Choroid plexus epithelial cell (primary cell): Measurements from ENCODE around the gene STX1A.
"Not testable (repeated sequence)": the region's sequence is repeated elsewhere in the genome, so short reads cannot be mapped to it uniquely, and the experiment has no call there.

ENCODE experiments used
- DNase-seq: peaks from one replicate; pipeline ENCODE4 v3.0.0-alpha.2; 2010; ENCODE audit warnings: low read depth
- H3K4me3 ChIP-seq: 2 replicates; pipeline ENCODE4 v1.5.1; 2011; ENCODE audit warnings: low read depth, mild to moderate bottlenecking, control low read depth, low read length, moderate library complexity
- CTCF ChIP-seq: conservative IDR thresholded peaks from 2 replicates; pipeline ENCODE4 v1.5.1; 2011; ENCODE audit warnings: low read depth, mild to moderate bottlenecking, control low read depth, inconsistent platforms, low read length, moderate library complexity

The STX1A gene

DNA sequence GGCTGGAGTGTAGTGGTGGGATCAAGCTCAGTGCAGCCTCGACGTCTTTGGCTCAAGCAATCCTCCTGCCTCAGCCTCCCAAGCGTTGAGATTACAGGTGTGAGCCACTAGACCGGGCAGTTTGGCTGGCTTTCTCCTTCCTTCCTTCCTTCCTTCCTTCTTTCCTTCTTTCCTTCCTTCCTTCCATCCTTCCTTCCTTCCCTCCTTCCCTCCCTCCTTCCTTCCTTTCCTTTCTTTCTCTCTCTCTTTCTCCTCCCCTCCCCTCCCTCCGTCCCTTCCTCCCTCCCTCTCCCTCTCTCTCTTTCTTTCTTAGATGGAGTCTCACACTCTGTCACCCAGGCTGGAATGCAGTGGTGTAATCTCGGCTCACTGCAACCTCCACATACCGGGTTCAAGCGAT lies 59.5 kb downstream of the STX1A start:
- TF ChIP-seq CTCF: no peak
- no peak overlapping the region for H3K4me3 ChIP-seq
- no peak for DNase-seq

DNA sequence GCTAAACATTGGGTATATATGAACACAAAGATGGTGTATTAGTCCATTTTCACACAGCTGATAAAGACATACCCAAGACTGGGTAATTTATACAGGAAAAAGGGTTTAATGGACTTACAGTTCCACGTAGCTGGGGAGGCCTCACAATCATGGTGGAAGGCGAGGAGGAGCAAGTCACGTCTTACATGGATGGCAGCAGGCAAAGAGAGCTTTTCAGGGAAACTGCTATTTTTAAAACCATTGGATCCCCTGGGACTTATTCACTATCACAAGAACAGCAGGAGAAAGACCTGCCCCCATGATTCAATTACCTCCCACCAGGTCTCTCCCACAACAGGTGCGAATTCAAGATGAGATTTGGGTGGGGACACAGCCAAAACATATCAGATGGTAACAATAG lies 64.2 kb downstream of the STX1A start:
- not testable (repeated sequence) for H3K4me3 ChIP-seq, DNase-seq

DNA sequence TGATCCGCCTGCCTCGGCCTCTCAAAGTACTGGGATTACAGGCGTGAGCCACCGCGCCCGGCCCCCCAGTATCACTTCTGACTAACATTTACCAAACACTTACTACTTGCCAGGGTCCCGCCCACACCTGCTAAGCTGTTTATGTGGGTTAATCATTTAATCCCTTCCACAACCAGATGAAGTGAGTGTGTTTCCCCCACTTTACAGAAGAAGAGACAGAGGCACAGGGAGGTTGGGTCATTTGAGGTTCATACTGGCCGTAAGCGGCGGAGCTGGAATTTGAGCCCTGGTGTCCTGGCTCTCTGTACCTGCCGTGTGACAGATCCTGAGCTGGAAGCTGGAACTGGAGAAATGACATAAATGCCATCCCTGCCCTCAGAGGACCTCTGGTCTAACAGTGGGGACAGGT lies 66.9 kb downstream of the STX1A start:
- TF ChIP-seq CTCF: no peak
- DNase-seq: no peak
- H3K4me3 ChIP-seq: no peak overlapping the region

GRCh38 chr7:73650524-73650923 lies 68.9 kb downstream of the STX1A start:
- DNase-seq: no peak
- H3K4me3 ChIP-seq: no peak overlapping the region

DNA sequence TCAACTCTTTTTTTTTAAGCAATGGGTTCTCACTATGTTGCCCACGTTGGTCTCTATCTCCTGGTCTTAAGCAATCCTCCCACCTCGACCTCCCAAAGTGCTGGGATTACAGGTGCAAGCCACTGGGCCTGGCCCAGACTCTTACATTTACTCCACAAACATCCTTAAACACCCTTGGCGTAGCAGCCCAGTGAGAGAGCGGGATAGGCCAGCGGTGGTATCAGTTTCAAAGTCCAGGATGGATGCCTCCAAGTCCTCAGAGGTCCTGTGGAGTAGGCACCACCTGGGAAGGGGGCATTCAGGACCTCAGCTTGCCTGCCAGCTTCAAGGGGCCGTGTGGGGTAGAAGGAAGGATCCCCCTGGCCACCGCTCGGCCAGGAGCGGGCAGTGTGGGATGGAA lies 69.9 kb downstream of the STX1A start:
- no peak overlapping the region for H3K4me3 ChIP-seq
- TF ChIP-seq CTCF: no peak
- DNase-seq: no peak

More at GRCh38 chr7:73650524-73650923, 68.9 kb downstream of the STX1A start:
- no peak for TF ChIP-seq CTCF
